IPS DF 6.9 (cell line): ENCODE data around the gene ALPL.
"Not testable (repeated sequence)": the region's sequence is repeated elsewhere in the genome, so short reads cannot be mapped to it uniquely, and the experiment has no call there.

ENCODE experiments used
- DNase-seq: peaks from one replicate; pipeline ENCODE4 v3.0.0-alpha.2; 2013; ENCODE audit warnings: low read depth, low spot score
- H3K27ac ChIP-seq: one replicate; pipeline ENCODE4 v1.5.1; 2013; ENCODE audit warnings: low read length, control low read depth
- H3K27me3 ChIP-seq: 2 replicates; pipeline ENCODE4 v1.6.1; 2013; ENCODE audit warnings: mild to moderate bottlenecking, low read length; ENCODE audit not compliant: control insufficient read depth, insufficient read depth
- H3K36me3 ChIP-seq: 2 replicates; pipeline ENCODE4 v1.6.1; 2013; ENCODE audit warnings: low read length; ENCODE audit not compliant: control insufficient read depth, insufficient read depth
- H3K4me1 ChIP-seq: 2 replicates; pipeline ENCODE4 v1.6.1; 2013; ENCODE audit warnings: low read length; ENCODE audit not compliant: control insufficient read depth, insufficient read depth
- H3K4me3 ChIP-seq: 2 replicates; pipeline ENCODE4 v1.5.1; 2013; ENCODE audit warnings: mild to moderate bottlenecking, low read length
- H3K9me3 ChIP-seq: 2 replicates; pipeline ENCODE4 v1.6.1; 2013; ENCODE audit warnings: low read length, inconsistent platforms; ENCODE audit not compliant: control insufficient read depth, insufficient read depth
- WGBS: extraction: QIAGEN DNeasy Blood & Tissue Kit; methylation state at CpG from one replicate; pipeline ENCODE4 v1.1.7; 2013; ENCODE audit warnings: mixed read lengths, missing lambda C conversion rate; ENCODE audit not compliant: insufficient read length, insufficient coverage; 5-methylcytosine and 5-hydroxymethylcytosine counted together

The ALPL gene

DNA sequence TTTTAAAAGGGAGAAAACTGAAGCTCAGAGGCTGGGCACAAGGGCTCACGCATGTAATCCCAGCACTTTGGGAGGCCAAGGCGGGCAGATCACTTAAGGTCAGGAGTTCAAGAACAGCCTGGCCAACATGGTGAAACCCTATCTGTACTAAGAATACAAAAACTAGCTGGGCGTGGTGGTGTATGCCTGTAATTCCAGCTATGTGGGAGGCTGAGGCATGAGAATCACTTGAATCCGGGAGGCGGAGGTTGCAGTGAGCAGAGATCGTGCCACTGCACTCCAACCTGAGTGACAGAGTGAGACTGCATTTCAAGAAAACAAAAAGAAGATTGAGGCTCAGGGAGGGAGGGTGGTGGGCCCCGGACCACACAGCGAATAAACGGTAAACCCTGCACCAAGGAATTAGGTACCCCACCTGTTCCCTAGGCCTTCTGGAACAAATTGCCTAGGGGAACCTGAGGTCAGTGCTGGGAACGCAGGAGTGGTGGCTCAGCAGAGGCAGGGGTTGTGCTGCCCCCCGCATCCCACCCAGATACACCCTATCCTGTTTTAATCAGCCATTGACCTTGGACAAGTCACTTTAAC is 10.4 kb downstream of the ALPL start:
- not testable (repeated sequence) for H3K27ac ChIP-seq, H3K9me3 ChIP-seq, DNase-seq, H3K4me3 ChIP-seq, H3K27me3 ChIP-seq, H3K4me1 ChIP-seq, H3K36me3 ChIP-seq
- no CpG with 5 or more reads among the region's 11 CpGs for WGBS

DNA sequence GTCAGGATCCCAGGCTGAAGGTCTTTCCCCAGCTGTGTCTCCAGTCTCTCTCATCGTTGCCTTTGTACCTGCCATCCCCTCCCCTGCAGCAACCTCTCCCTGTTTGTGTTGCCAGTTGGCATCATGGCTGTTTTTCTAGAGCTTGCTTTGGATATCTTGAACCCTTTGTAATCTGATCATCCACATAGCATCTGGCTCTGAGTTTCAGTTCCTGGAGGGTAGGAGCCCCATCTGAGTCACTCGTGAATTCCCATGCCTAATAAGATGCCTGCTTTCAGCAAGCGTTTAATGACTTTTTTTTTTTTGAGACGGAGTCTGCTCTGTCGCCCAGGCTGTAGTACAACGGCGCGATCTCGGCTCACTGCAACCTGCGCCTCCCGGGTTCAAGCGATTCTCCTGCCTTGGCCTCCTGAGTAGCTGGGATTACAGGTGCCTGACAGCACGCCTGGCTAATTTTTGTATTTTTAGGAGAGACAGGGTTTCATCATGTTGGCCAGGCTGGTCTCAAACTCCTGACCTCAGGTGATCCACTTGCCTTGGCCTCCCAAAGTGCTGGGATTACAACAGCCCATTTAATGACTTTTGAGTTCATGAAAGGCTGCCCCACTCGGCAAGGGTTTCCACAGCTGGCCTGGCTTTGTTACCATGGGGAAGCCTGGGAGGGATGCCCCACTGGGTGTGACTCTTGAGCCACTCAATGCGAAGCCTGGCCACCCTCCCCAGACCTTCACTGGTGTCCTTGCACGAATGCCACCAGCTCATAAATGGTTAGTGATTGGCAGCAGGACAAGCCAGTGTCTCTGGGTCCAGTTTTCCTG is 11.9 kb downstream of the ALPL start:
- Histone ChIP-seq H3K27me3 (no peaks in the 10 kb centered on the region), H3K4me3 (no peak overlapping the region), H3K36me3 (no peaks in the 10 kb centered on the region), H3K4me1 (peaks cover 7% of the 10 kb centered on the region), H3K27ac (no peak overlapping the region), H3K9me3 (no peaks in the 10 kb centered on the region)
- no peak for DNase-seq
- no CpG with 5 or more reads among the region's 16 CpGs for WGBS

DNA sequence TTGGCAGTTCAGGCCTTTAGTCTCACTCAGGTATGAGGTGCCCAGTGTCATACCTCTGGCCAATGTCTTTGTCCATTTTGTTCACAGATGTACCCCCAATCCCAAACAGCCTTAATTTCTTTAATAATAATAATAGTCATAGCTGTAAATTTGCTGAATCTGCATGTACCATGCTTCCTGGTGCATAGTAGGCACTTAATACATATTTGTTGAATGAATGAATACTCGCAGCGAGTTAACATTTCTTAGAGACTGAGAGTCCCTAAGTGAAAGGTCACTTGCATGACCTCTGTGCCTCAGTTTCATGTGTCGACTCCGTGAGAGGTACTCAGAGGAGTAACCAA is 12.5 kb downstream of the ALPL start:
- no peak for DNase-seq
- H3K9me3 ChIP-seq: no peaks in the 10 kb centered on the region
- H3K4me3 ChIP-seq: no peak overlapping the region
- no peaks in the 10 kb centered on the region for H3K36me3 ChIP-seq
- no peak overlapping the region for H3K27ac ChIP-seq
- H3K27me3 ChIP-seq: no peaks in the 10 kb centered on the region
- peaks cover 7% of the 10 kb centered on the region for H3K4me1 ChIP-seq
- no CpG with 5 or more reads among the region's 4 CpGs for WGBS

DNA sequence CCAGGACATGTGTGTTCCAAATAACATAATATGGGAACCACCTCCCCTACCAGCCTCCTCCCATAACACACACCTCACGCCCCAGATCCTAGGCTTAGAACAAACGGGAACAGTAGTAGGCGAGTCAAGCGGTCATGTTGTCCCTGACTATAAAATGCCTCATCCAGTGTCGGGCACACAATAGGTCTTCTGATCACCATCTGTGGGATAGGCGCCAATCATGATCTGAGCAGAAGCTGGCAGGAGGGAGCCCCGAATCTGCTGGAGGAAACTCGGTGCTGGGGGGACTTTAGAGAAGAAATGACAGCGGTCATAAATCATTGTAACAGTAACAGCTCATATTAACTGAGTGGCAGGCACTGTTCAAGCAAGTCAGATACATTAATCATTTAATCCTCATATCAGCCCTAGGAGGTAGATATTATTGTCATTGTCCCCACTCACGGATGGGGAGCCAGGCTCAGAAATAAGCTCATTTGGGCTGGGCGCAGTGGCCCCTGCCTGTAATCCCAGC is 13.4 kb downstream of the ALPL start:
- H3K9me3 ChIP-seq: no peaks in the 10 kb centered on the region
- peaks cover 5% of the 10 kb centered on the region; the same call in 1 of the 2 replicates for H3K4me1 ChIP-seq
- H3K27me3 ChIP-seq: no peaks in the 10 kb centered on the region
- H3K27ac ChIP-seq: no peak overlapping the region
- no peaks in the 10 kb centered on the region for H3K36me3 ChIP-seq
- no peak for DNase-seq
- H3K4me3 ChIP-seq: no peak overlapping the region
- WGBS: no CpG with 5 or more reads among the region's 11 CpGs

- Histone ChIP-seq H3K9me3 (no peaks in the 10 kb centered on the region), H3K27ac (no peak overlapping the region), H3K27me3 (no peaks in the 10 kb centered on the region), H3K4me1 (peaks cover 5% of the 10 kb centered on the region; the same call in 1 of the 2 replicates), H3K36me3 (no peaks in the 10 kb centered on the region), H3K4me3 (no peak overlapping the region)
- DNase-seq: no peak
- WGBS: no CpG with 5 or more reads among the region's 7 CpGs
Measured at GRCh38 chr1:21523297-21523813, 14.1 kb downstream of the ALPL start.

DNA sequence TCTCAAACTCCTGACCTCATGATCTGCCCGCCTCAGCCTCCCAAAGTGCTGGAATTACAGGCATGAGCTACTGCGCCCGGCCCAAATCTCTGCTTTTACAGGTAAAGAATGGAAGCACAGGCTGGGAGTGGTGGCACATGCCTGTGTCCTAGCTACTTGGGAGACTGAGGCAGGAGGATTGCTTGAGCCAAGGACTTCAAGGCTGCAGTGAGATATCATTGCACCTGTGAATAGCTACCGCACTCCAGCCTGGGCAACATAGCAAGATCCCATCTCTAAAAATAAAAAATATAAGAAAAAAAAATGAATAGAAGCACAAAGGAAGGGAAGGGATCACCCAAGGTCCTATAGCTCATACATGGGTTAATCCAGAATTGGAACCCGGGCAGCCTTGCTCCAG is 15.0 kb downstream of the ALPL start:
- Histone ChIP-seq H3K27ac (no peak overlapping the region), H3K36me3 (no peaks in the 10 kb centered on the region), H3K27me3 (no peaks in the 10 kb centered on the region), H3K4me3 (no peak overlapping the region), H3K9me3 (no peaks in the 10 kb centered on the region), H3K4me1 (peaks cover 4% of the 10 kb centered on the region; the same call in 1 of the 2 replicates)
- DNase-seq: no peak
- no CpG with 5 or more reads among the region's 5 CpGs for WGBS

GRCh38 chr1:21524686-21525339 is 15.6 kb downstream of the ALPL start:
- Histone ChIP-seq H3K36me3 (no peaks in the 10 kb centered on the region), H3K27me3 (no peaks in the 10 kb centered on the region), H3K4me1 (peaks cover 3% of the 10 kb centered on the region; the same call in 1 of the 2 replicates), H3K9me3 (no peaks in the 10 kb centered on the region), H3K4me3 (no peak overlapping the region), H3K27ac (no peak overlapping the region)
- WGBS: no CpG with 5 or more reads among the region's 14 CpGs
- no peak for DNase-seq

GRCh38 chr1:21525340-21525717 is 16.1 kb downstream of the ALPL start:
- no CpG with 5 or more reads among the region's 7 CpGs for WGBS
- DNase-seq: no peak
- Histone ChIP-seq H3K4me1 (peaks cover 4% of the 10 kb centered on the region; the same call in 1 of the 2 replicates), H3K4me3 (no peak overlapping the region), H3K9me3 (no peaks in the 10 kb centered on the region), H3K36me3 (no peaks in the 10 kb centered on the region; the same call in 1 of the 2 replicates), H3K27ac (no peak overlapping the region), H3K27me3 (no peaks in the 10 kb centered on the region)

- no peak for DNase-seq
- H3K27ac ChIP-seq: no peak overlapping the region
- H3K27me3 ChIP-seq: no peaks in the 10 kb centered on the region
- H3K4me1 ChIP-seq: peaks cover 5% of the 10 kb centered on the region; the same call in 1 of the 2 replicates
- no peak overlapping the region for H3K4me3 ChIP-seq
- H3K36me3 ChIP-seq: no peaks in the 10 kb centered on the region; the same call in 1 of the 2 replicates
- no peaks in the 10 kb centered on the region for H3K9me3 ChIP-seq
- WGBS: no CpG with 5 or more reads among the region's 1 CpG
Measured at GRCh38 chr1:21526441-21526840, 17.2 kb downstream of the ALPL start.

- WGBS: no CpG with 5 or more reads among the region's 7 CpGs
- Histone ChIP-seq H3K36me3 (no peaks in the 10 kb centered on the region; the same call in 1 of the 2 replicates), H3K4me3 (no peak overlapping the region), H3K27me3 (no peaks in the 10 kb centered on the region), H3K4me1 (peaks cover 5% of the 10 kb centered on the region; the same call in 1 of the 2 replicates), H3K9me3 (no peaks in the 10 kb centered on the region), H3K27ac (no peak overlapping the region)
- DNase-seq: no peak
Measured at GRCh38 chr1:21530368-21531016, 21.3 kb downstream of the ALPL start.
